Mucosa of descending colon (tissue), 3 donors: ENCODE data around the gene MYL12B. TPM values are rescaled to one million over a fixed set of nuclear protein-coding genes. Genes with fewer than 3 reads are reported as not detected.

Experiments
- ATAC-seq: fragments of 200-7000 bp; cut with Tn5 transposase; one replicate; pipeline ENCODE4 v1.9.1; 2020; ENCODE audit warnings: mild to moderate bottlenecking, moderate library complexity
- DNase-seq, 3 donors: peaks; one replicate each; pipeline ENCODE4 v3.0.0-alpha.2; 2020
- H3K36me3 ChIP-seq: fragments of 200-600 bp; one replicate; pipeline ENCODE4 v1.8.0; 2021; ENCODE audit warnings: low read depth, mild to moderate bottlenecking
- H3K4me1 ChIP-seq: fragments of 200-600 bp; one replicate; pipeline ENCODE4 v1.8.0; 2021; ENCODE audit warnings: low read depth, mild to moderate bottlenecking
- H3K4me3 ChIP-seq: fragments of 200-600 bp; one replicate; pipeline ENCODE4 v1.8.0; 2021; ENCODE audit warnings: mild to moderate bottlenecking
- H3K9me3 ChIP-seq: fragments of 200-600 bp; one replicate; pipeline ENCODE4 v1.8.0; 2021; ENCODE audit warnings: mild to moderate bottlenecking
- CTCF ChIP-seq: fragments of 200-600 bp; IDR thresholded peaks from one replicate; pipeline ENCODE4 v1.8.0; 2022; ENCODE audit warnings: antibody characterized with exemption, mild to moderate bottlenecking
- intact Hi-C, 2 donors: fragments of 100-400 bp; cut with DNase I in 1 of 2; cut with micrococcal nuclease in 1 of 2; formaldehyde crosslinking; loops; one replicate each; pipeline versions ENCODE4 v1.11.0 to v1.11.1; 2022; cut with DNase I, micrococcal nuclease
- total RNA-seq, 3 donors: library from RNA; stranded (reverse); fragmentation: NEBNext Ultra II Directional in 2 of 3; extraction: Animal tissue kit (Norgen Biotek cat#: 25700) in 2 of 3; gene quantifications; one replicate each; pipeline versions ENCODE4 v1.2.1 to v1.2.4, GENCODE V29; 2021 to 2023
- donor health status: DM: no; HTN: no; CAD: no; lungs with moderate emphysema.
- donor health status: DM: no; HTN: no; CAD: no.
- donor health status: DM: no; HTN: yes; CAD: no.

The MYL12B gene
- total RNA-seq, 3 donors from 2014 or later: 317 to 609 (median 569) TPM

GRCh38 chr18:3252843-3253242 is 9.1 kb upstream of the MYL12B start:
- intact Hi-C loops: no loop called here
- ATAC-seq (no peak), DNase-seq (no peak)
- Histone ChIP-seq H3K36me3 (peaks cover 7% of the 10 kb centered on the region), H3K4me3 (no peak overlapping the region), H3K9me3 (no peaks in the 10 kb centered on the region), H3K4me1 (peaks cover 29% of the 10 kb centered on the region)
- TF ChIP-seq CTCF: no peak

GRCh38 chr18:3254725-3255124 is 7.2 kb upstream of the MYL12B start:
- H3K4me1 ChIP-seq: peaks cover 23% of the 10 kb centered on the region
- peaks cover 7% of the 10 kb centered on the region for H3K36me3 ChIP-seq
- TF ChIP-seq CTCF: no peak
- ATAC-seq: no peak
- no peak overlapping the region for H3K4me3 ChIP-seq
- intact Hi-C loops: no loop called here
- H3K9me3 ChIP-seq: no peaks in the 10 kb centered on the region
- DNase-seq: no peak

GRCh38 chr18:3255611-3256165 is 6.2 kb upstream of the MYL12B start:
- no peak overlapping the region for H3K4me3 ChIP-seq
- intact Hi-C loops: no loop called here
- no peaks in the 10 kb centered on the region for H3K9me3 ChIP-seq
- ATAC-seq (no peak), DNase-seq (no peak)
- H3K36me3 ChIP-seq: peaks cover 7% of the 10 kb centered on the region
- no peak for TF ChIP-seq CTCF
- peaks cover 18% of the 10 kb centered on the region for H3K4me1 ChIP-seq

- H3K4me1 ChIP-seq: peaks cover 17% of the 10 kb centered on the region
- no peak overlapping the region for H3K4me3 ChIP-seq
- DNase-seq (no peak), ATAC-seq (no peak)
- intact Hi-C loops: no loop called here
- peaks cover 7% of the 10 kb centered on the region for H3K36me3 ChIP-seq
- no peaks in the 10 kb centered on the region for H3K9me3 ChIP-seq
- no peak for TF ChIP-seq CTCF
These were observed 5.0 kb upstream of the MYL12B start for GRCh38 chr18:3256693-3257626.

- intact Hi-C loops: no loop called here
- Histone ChIP-seq H3K36me3 (peaks cover 7% of the 10 kb centered on the region), H3K9me3 (no peaks in the 10 kb centered on the region), H3K4me3 (no peak overlapping the region), H3K4me1 (peaks cover 13% of the 10 kb centered on the region)
- DNase-seq (no peak), ATAC-seq (no peak)
- no peak for TF ChIP-seq CTCF
These were observed 4.3 kb upstream of the MYL12B start for GRCh38 chr18:3257627-3258120.
